Endodermal cell (in vitro differentiated cells): Measurements from ENCODE around the gene ICAM1. TPM values are rescaled to one million over a fixed set of nuclear protein-coding genes. Genes with fewer than 3 reads are reported as not detected.

Experiments
- DNase-seq: peaks from one replicate; pipeline ENCODE4 v3.0.0-alpha.2; 2017
- H3K27ac ChIP-seq: 2 replicates; pipeline ENCODE4 v1.5.1; 2013; ENCODE audit warnings: mild to moderate bottlenecking, low read depth, low read length, moderate library complexity
- H3K27me3 ChIP-seq: 2 replicates; pipeline ENCODE4 v1.6.1; 2013; ENCODE audit warnings: mild to moderate bottlenecking, low read length, moderate library complexity; ENCODE audit not compliant: insufficient read depth, control insufficient read depth, poor library complexity, severe bottlenecking
- H3K36me3 ChIP-seq: 2 replicates; pipeline ENCODE4 v1.7.0; 2013; ENCODE audit warnings: mild to moderate bottlenecking, low read length, moderate library complexity; ENCODE audit not compliant: control insufficient read depth, insufficient read depth
- H3K4me1 ChIP-seq: one replicate; pipeline ENCODE4 v1.7.0; 2013; ENCODE audit warnings: low read length; ENCODE audit not compliant: control insufficient read depth, insufficient read depth
- H3K4me3 ChIP-seq: 2 replicates; pipeline ENCODE4 v1.5.1; 2013; ENCODE audit warnings: mild to moderate bottlenecking, low read length, moderate library complexity
- H3K9ac ChIP-seq: 2 replicates; pipeline ENCODE4 v1.6.1; 2013; ENCODE audit warnings: mild to moderate bottlenecking, low read length, moderate library complexity; ENCODE audit not compliant: poor library complexity, severe bottlenecking; ENCODE audit errors: extremely low read depth
- H3K9me3 ChIP-seq: 2 replicates; pipeline ENCODE4 v1.6.1; 2013; ENCODE audit warnings: mild to moderate bottlenecking, low read length, moderate library complexity; ENCODE audit not compliant: control insufficient read depth
- H3K27ac Mint-ChIP-seq: 2 replicates; pipeline ENCODE4 v1.8.0; 2020; ENCODE audit warnings: mixed read lengths
- H3K27me3 Mint-ChIP-seq: 2 replicates; pipeline ENCODE4 v1.8.0; 2021; ENCODE audit warnings: mild to moderate bottlenecking, mixed read lengths; ENCODE audit not compliant: insufficient read depth
- H3K36me3 Mint-ChIP-seq: 2 replicates; pipeline ENCODE4 v1.8.0; 2020; ENCODE audit warnings: low read depth, mixed read lengths
- H3K4me1 Mint-ChIP-seq: 2 replicates; pipeline ENCODE4 v1.8.0; 2020; ENCODE audit warnings: mixed read lengths
- H3K4me3 Mint-ChIP-seq: 2 replicates; pipeline ENCODE4 v1.8.0; 2020; ENCODE audit warnings: mild to moderate bottlenecking, moderate library complexity, mixed read lengths
- H3K9me3 Mint-ChIP-seq: 2 replicates; pipeline ENCODE4 v1.8.0; 2020; ENCODE audit warnings: mild to moderate bottlenecking, mixed read lengths
- CTCF ChIP-seq: fragments of 200-600 bp; sonication (generic); conservative IDR thresholded peaks from 2 replicates; pipeline ENCODE4 v1.5.0; 2021; ENCODE audit warnings: antibody characterized with exemption, mild to moderate bottlenecking
- WGBS, 2 experiments: methylation state at CpG; one replicate each; pipeline versions ENCODE4 v1.1.5 to v1.1.7; 2013; ENCODE audit warnings: missing lambda C conversion rate in 2 of 2, mixed read lengths in 1 of 2; ENCODE audit not compliant: insufficient coverage in 1 of 2, insufficient read length in 1 of 2; 5-methylcytosine and 5-hydroxymethylcytosine counted together
- total RNA-seq, 2 donors: library from RNA; stranded (reverse); fragmentation: NEBNext Ultra II Directional in 1 of 2; extraction: Animal tissue kit (Norgen Biotek cat#: 25700) in 1 of 2; gene quantifications; 2 replicates in 1 of 2; 3 replicates in 1 of 2; pipeline ENCODE4 v1.2.1, GENCODE V29; 2021

The ICAM1 gene
- total RNA-seq, 2 donors from 2014 or later = 1.7 to 5.2 TPM

GRCh38 chr19:10243606-10244005 is 27.3 kb upstream of the ICAM1 start:
- H3K4me3 Mint-ChIP-seq = no peak overlapping the region

GRCh38 chr19:10245189-10245939 is 25.6 kb upstream of the ICAM1 start:
- TF ChIP-seq CTCF = no peak
- no peaks in the 10 kb centered on the region for H3K36me3 Mint-ChIP-seq
- H3K4me3 ChIP-seq = no peak overlapping the region
- 84 to 94% methylated on average over 8 of the region's 9 CpGs for WGBS, 2 experiments
- H3K27me3 ChIP-seq = no peaks in the 10 kb centered on the region
- H3K27ac ChIP-seq = no peak overlapping the region
- no peak overlapping the region for H3K4me3 Mint-ChIP-seq
- H3K36me3 ChIP-seq = no peaks in the 10 kb centered on the region
- H3K4me1 ChIP-seq = no peaks in the 10 kb centered on the region
- H3K9ac ChIP-seq = no peak overlapping the region
- H3K9me3 ChIP-seq = no peaks in the 10 kb centered on the region
- H3K27me3 Mint-ChIP-seq = no peaks in the 10 kb centered on the region
- no peaks in the 10 kb centered on the region for H3K9me3 Mint-ChIP-seq
- DNase-seq = no peak
- H3K27ac Mint-ChIP-seq = no peak overlapping the region
- peaks cover 4% of the 10 kb centered on the region for H3K4me1 Mint-ChIP-seq

More at GRCh38 chr19:10243606-10244005, 27.3 kb upstream of the ICAM1 start:
- 86 to 93% methylated on average over 7 of the region's 7 CpGs for WGBS, 2 experiments
- H3K4me1 ChIP-seq = no peaks in the 10 kb centered on the region
- no peak overlapping the region for H3K27ac Mint-ChIP-seq
- H3K27me3 ChIP-seq = no peaks in the 10 kb centered on the region
- no peaks in the 10 kb centered on the region for H3K9me3 ChIP-seq
- TF ChIP-seq CTCF = no peak
- peaks cover 4% of the 10 kb centered on the region for H3K4me1 Mint-ChIP-seq
- no peak overlapping the region for H3K27ac ChIP-seq
- H3K9ac ChIP-seq = no peak overlapping the region
- no peaks in the 10 kb centered on the region for H3K27me3 Mint-ChIP-seq
- H3K9me3 Mint-ChIP-seq = no peaks in the 10 kb centered on the region
- no peaks in the 10 kb centered on the region for H3K36me3 ChIP-seq
- H3K4me3 ChIP-seq = no peak overlapping the region
- no peaks in the 10 kb centered on the region for H3K36me3 Mint-ChIP-seq
- DNase-seq = no peak

GRCh38 chr19:10246511-10246910 is 24.4 kb upstream of the ICAM1 start:
- Mint-ChIP-seq H3K4me1 (peaks cover 4% of the 10 kb centered on the region), H3K27me3 (no peaks in the 10 kb centered on the region), H3K36me3 (no peaks in the 10 kb centered on the region), H3K4me3 (no peak overlapping the region), H3K27ac (no peak overlapping the region), H3K9me3 (no peaks in the 10 kb centered on the region)
- Histone ChIP-seq H3K36me3 (no peaks in the 10 kb centered on the region), H3K9me3 (no peaks in the 10 kb centered on the region), H3K9ac (no peak overlapping the region), H3K4me3 (no peak overlapping the region), H3K27ac (no peak overlapping the region), H3K4me1 (no peaks in the 10 kb centered on the region), H3K27me3 (no peaks in the 10 kb centered on the region)
- WGBS, 2 experiments = 93 to 96% methylated on average over 4 to 6 of the region's 6 CpGs
- no peak for DNase-seq
- no peak for TF ChIP-seq CTCF
